GM18505 (cell line): ENCODE results near the gene GALP.
"Not testable (repeated sequence)": the region's sequence is repeated elsewhere in the genome, so short reads cannot be mapped to it uniquely, and the experiment has no call there.

Experiments used
- ATAC-seq: cut with Tn5 transposase; IDR thresholded peaks from one replicate; pipeline ENCODE4 v1.9.1; 2021; ENCODE audit not compliant: unreplicated experiment
- POLR2A ChIP-seq: IDR thresholded peaks from 4 replicates; pipeline ENCODE4 v1.6.1; 2011; ENCODE audit warnings: borderline replicate concordance; ENCODE audit not compliant: insufficient read depth, insufficient read length; ENCODE audit errors: extremely low read depth

Gene GALP

GRCh38 chr19:56177564-56178243 lies 1.9 kb downstream of the GALP start:
- no peak for ATAC-seq
- no peak for TF ChIP-seq POLR2A

GRCh38 chr19:56189785-56190184 lies 14.0 kb downstream of the GALP start:
- TF ChIP-seq POLR2A, result no peak

GRCh38 chr19:56191115-56191514 lies 15.3 kb downstream of the GALP start:
- ATAC-seq, result no peak
- TF ChIP-seq POLR2A, result no peak

More at GRCh38 chr19:56189785-56190184, 14.0 kb downstream of the GALP start:
- no peak for ATAC-seq

GRCh38 chr19:56191711-56192110 lies 15.9 kb downstream of the GALP start:
- no peak for TF ChIP-seq POLR2A
- ATAC-seq, result no peak

GRCh38 chr19:56193981-56194640 lies 18.3 kb downstream of the GALP start:
- ATAC-seq, result no peak
- TF ChIP-seq POLR2A, result no peak

GRCh38 chr19:56197646-56198045 lies 21.8 kb downstream of the GALP start, which contains the start of gene ZSCAN5B:
ZSCAN5B (minus strand) TSS chr19:56197783; CDS start chr19:56193052, 4,731 bp downstream.
- ATAC-seq, result not testable (repeated sequence)

- TF ChIP-seq POLR2A, result no peak
- no peak for ATAC-seq
Observed at GRCh38 chr19:56199687-56200086, 23.9 kb downstream of the GALP start.

- TF ChIP-seq POLR2A, result no peak
- no peak for ATAC-seq
Observed at GRCh38 chr19:56201973-56202372, 26.2 kb downstream of the GALP start, which contains the start of gene ZSCAN5C. ZSCAN5C (plus strand) TSS chr19:56202273; CDS start chr19:56205914, 3,641 bp downstream.

GRCh38 chr19:56207581-56207980 lies 31.8 kb downstream of the GALP start:
- ATAC-seq, result not testable (repeated sequence)

- no peak for ATAC-seq
- no peak for TF ChIP-seq POLR2A
Observed at GRCh38 chr19:56209091-56209490, 33.3 kb downstream of the GALP start.

- ATAC-seq, result not testable (repeated sequence)
Observed at GRCh38 chr19:56210036-56210435, 34.2 kb downstream of the GALP start.

- TF ChIP-seq POLR2A, result no peak
- no peak for ATAC-seq
Observed at GRCh38 chr19:56211718-56212117, 35.9 kb downstream of the GALP start.

- ATAC-seq, result no peak
- TF ChIP-seq POLR2A, result no peak
Observed at GRCh38 chr19:56217039-56217949, 41.5 kb downstream of the GALP start.
